Measurements from ENCODE around the gene PHF13. TPM values are rescaled to one million over a fixed set of nuclear protein-coding genes. Genes with fewer than 3 reads are reported as not detected.

The PHF13 gene
- total and polyA plus RNA-seq, 2 of the 4 experiments (the other 2 are of a cell fraction) = 7.3 to 9.8 TPM

DNA sequence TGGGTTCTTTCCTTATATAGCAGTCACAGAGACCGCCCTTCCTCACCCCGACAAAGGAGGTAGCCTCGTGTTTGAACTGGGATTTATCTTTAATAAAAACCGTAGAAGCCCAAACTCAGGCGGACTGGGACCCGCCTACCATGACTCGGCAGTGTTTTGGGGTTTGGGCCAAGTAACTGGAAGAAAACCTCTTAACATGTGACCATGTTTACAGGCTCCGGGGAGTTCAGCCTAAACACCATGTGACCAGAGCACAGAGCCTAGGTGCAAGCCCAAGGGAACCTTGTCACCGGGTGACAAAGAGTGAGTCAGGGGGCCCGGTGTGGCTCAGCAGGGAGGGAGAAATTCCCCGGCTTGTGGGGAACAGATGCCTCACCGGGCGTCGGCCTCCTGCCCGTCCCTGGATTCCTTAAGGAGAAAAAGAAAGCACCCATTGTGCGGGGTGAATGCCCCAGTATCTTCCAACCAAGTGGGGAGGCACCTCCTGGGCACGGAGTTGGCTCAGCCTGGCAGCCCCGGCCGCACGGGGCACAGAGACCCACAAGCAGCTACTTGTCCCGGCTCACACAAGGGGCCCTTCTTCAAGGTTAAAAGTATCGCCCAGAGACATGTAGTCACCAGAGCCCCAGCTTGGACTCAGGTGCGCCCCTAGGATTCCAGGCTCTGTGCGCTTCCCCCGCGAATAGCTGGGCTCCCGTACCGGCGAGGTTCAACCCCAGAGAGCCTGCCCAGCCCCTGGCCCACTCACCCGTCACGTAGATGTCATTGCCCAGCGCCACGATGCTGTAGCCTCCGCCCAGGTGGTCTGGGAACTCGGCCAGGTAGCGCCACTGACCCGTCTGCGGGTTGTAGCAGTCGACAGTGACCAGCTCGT lies 12.2 kb upstream of the PHF13 start (continued):
- TF ChIP-seq MAFK (IDR thresholded peaks at IDR 0.05; ENCODE audit: low read depth, low read length) = peak; percentile 62; the same call in 1 of the 2 replicates

DNA sequence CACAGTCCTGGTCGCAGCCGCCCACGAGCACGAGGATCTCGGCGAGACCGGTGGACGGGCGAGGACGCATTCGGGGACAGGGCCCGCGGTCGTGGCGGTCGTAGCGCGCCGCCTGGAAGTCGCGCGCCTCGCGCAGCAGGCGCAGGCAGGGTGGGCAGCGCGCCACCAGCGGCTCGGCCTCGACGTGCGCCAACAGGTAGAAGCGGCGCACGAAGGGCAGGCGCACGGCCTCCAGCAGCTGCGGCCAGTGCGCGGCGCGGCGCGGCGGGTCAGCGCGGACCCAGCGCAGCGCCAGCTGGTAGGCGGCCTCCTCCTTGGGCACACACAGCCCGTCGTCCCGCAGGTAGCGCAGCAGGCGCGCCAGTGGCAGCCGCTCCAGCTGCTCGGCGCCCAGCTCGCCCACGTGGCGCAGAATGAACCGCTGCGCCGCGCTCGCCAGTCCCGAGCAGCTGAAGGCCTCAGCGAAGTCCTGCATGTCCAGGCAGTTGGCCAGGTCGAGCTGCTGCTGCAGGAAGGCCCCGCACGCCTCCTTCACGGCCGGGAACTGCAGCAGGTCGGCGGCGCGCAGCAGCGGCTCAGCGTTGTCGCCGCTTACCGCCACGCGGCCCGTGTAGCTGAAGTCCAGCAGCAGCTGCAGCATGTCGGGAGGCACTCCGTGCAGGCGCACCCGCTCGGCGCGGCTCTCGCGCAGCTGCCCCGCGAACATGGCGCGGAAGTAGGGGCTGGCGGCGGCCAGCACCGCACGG lies 11.4 kb upstream of the PHF13 start:
- peak overlapping the region; percentile 60 for H2BK5ac ChIP-seq (ENCODE audit: low read depth, low read length, poor library complexity, severe bottlenecking)
- TF ChIP-seq FOS (IDR thresholded peaks at IDR 0.05; ENCODE audit: low read depth, low read length) (no peak), MXI1 (IDR thresholded peaks at IDR 0.05; ENCODE audit: borderline replicate concordance, low read depth, low read length) (peak; percentile 73), CHD1 (IDR thresholded peaks at IDR 0.05; ENCODE audit: low read depth, low read length) (peak; percentile 42; the same call in 1 of the 2 replicates), MAZ (IDR thresholded peaks at IDR 0.05; ENCODE audit: borderline replicate concordance, low read depth, low read length) (no peak), RFX5 (IDR thresholded peaks at IDR 0.05; ENCODE audit: low read depth, low read length) (no peak)
- TF ChIP-seq, protein P1, sequence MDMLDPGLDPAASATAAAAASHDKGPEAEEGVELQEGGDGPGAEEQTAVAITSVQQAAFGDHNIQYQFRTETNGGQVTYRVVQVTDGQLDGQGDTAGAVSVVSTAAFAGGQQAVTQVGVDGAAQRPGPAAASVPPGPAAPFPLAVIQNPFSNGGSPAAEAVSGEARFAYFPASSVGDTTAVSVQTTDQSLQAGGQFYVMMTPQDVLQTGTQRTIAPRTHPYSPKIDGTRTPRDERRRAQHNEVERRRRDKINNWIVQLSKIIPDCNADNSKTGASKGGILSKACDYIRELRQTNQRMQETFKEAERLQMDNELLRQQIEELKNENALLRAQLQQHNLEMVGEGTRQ (IDR thresholded peaks at IDR 0.05; ENCODE audit: low read depth, low read length) = peak; percentile 48; the same call in 1 of the 2 replicates
- TF ChIP-seq, protein P2, sequence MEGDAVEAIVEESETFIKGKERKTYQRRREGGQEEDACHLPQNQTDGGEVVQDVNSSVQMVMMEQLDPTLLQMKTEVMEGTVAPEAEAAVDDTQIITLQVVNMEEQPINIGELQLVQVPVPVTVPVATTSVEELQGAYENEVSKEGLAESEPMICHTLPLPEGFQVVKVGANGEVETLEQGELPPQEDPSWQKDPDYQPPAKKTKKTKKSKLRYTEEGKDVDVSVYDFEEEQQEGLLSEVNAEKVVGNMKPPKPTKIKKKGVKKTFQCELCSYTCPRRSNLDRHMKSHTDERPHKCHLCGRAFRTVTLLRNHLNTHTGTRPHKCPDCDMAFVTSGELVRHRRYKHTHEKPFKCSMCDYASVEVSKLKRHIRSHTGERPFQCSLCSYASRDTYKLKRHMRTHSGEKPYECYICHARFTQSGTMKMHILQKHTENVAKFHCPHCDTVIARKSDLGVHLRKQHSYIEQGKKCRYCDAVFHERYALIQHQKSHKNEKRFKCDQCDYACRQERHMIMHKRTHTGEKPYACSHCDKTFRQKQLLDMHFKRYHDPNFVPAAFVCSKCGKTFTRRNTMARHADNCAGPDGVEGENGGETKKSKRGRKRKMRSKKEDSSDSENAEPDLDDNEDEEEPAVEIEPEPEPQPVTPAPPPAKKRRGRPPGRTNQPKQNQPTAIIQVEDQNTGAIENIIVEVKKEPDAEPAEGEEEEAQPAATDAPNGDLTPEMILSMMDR (conservative IDR thresholded peaks at IDR 0.05; ENCODE audit: low read depth, low read length) = no peak
- TF ChIP-seq, protein P3, sequence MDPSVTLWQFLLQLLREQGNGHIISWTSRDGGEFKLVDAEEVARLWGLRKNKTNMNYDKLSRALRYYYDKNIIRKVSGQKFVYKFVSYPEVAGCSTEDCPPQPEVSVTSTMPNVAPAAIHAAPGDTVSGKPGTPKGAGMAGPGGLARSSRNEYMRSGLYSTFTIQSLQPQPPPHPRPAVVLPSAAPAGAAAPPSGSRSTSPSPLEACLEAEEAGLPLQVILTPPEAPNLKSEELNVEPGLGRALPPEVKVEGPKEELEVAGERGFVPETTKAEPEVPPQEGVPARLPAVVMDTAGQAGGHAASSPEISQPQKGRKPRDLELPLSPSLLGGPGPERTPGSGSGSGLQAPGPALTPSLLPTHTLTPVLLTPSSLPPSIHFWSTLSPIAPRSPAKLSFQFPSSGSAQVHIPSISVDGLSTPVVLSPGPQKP (IDR thresholded peaks at IDR 0.05; ENCODE audit: borderline replicate concordance, low read depth, low read length) = no peak

More for the DNA sequence above, 11.4 kb upstream of the PHF13 start:
- H3K4me3 ChIP-seq (ENCODE audit: insufficient read depth, low read depth, low read length) = peak overlapping the region; percentile 88
- peak overlapping the region; percentile 33 for H4K5ac ChIP-seq (ENCODE audit: low read depth, low read length)
- H3K56ac ChIP-seq (ENCODE audit: extremely low read depth, insufficient read depth, low read length) = peak overlapping the region; percentile 59
- POLR2A ChIA-PET (ENCODE audit: unreplicated experiment) = no interaction called here
- peak overlapping the region; percentile 57 for H2BK120ac ChIP-seq (ENCODE audit: low read depth, low read length)
- H3K14ac ChIP-seq (replicated peaks; ENCODE audit: low read depth, low read length) = peak overlapping the region; percentile 96
- peak overlapping the region; percentile 68 for H3K4me2 ChIP-seq (ENCODE audit: low read depth, low read length)
- H3K9me3 ChIP-seq (ENCODE audit: control insufficient read depth, insufficient read depth, low read length) = no peaks in the 10 kb centered on the region
- H4K8ac ChIP-seq (ENCODE audit: low read depth in 2 of 2, low read length in 2 of 2) = peak overlapping the region; percentile 52 to 54; a peak in 3 of 4 replicates
- DNase-seq (peak; percentile 59), ATAC-seq (ENCODE audit: low read depth) (peak; percentile 28)
- H2AK9ac ChIP-seq (replicated peaks; ENCODE audit: low read depth, low read length, poor library complexity) = peak overlapping the region; percentile 100
- dilution Hi-C loops (cut with HindIII; ENCODE audit: low sequenced_read_pairs, unreplicated experiment) (no loop called here), in situ Hi-C loops (cut with MboI; ENCODE audit: low sequenced_read_pairs) (no loop called here), intact Hi-C loops (cut with micrococcal nuclease) (loop anchor here (2.0 kb wide), 1 partner anchor 45 kb away; no protein-coding TSS in a partner anchor)
- H2BK20ac ChIP-seq (ENCODE audit: low read depth, low read length) = no peak overlapping the region; the same call in 1 of the 2 replicates
- H3K4me1 ChIP-seq (ENCODE audit: control insufficient read depth, insufficient read depth, low read length) = peaks cover 14% of the 10 kb centered on the region
- H3K4ac ChIP-seq (ENCODE audit: low read depth, low read length) = peak overlapping the region; percentile 79
- H3K23ac ChIP-seq (ENCODE audit: low read depth, low read length) = peak overlapping the region; percentile 98
- peak overlapping the region; percentile 58 for H3K27ac ChIP-seq (ENCODE audit: insufficient read depth, low read length)
- peaks cover 5 to 50% of the 10 kb centered on the region in 2 experiments; a peak in 3 of 4 replicates for H3K79me1 ChIP-seq (ENCODE audit: low read depth in 1 of 2, low read length in 2 of 2)
- H3K27me3 ChIP-seq (ENCODE audit: control insufficient read depth, insufficient read depth, low read length) = no peaks in the 10 kb centered on the region
- CTCF ChIA-PET = no interaction called here
- peaks cover 16% of the 10 kb centered on the region for H3K36me3 ChIP-seq (ENCODE audit: control insufficient read depth, insufficient read depth, low read length)
- H3K18ac ChIP-seq (ENCODE audit: low read depth, low read length) = peak overlapping the region; percentile 25
- H4K91ac ChIP-seq (ENCODE audit: insufficient read depth, low read depth, low read length) = peak overlapping the region; percentile 69
- BruUV-seq (replicated peaks) = no TSS peak
- peak overlapping the region; percentile 34; the same call in 1 of the 3 replicates for H2BK15ac ChIP-seq (ENCODE audit: low read depth, low read length)
- peak overlapping the region; percentile 94 for H2AFZ ChIP-seq (replicated peaks; ENCODE audit: low read length, poor library complexity)
- peaks cover 49% of the 10 kb centered on the region for H4K20me1 ChIP-seq (ENCODE audit: insufficient read depth, low read length)
- peak overlapping the region; percentile 91 for H2AK5ac ChIP-seq (ENCODE audit: low read depth, low read length)
- WGBS, 2 experiments (ENCODE audit: extremely low coverage in 2 of 2, insufficient read length in 1 of 2) = 1% methylated on average over 81 of the region's 103 CpGs; no CpG with 5 or more reads in 1 of the 2 experiments
- peak overlapping the region; percentile 58 for H3K9ac ChIP-seq (ENCODE audit: low read depth, low read length)
- peaks cover 13% of the 10 kb centered on the region for H3K9me1 ChIP-seq (ENCODE audit: insufficient read depth, low read length)
